Posterior vena cava (tissue), 2 donors: ENCODE data around the gene LRRC4C. TPM values are rescaled to one million over a fixed set of nuclear protein-coding genes. Genes with fewer than 3 reads are reported as not detected.
"Not testable (repeated sequence)": the region's sequence is repeated elsewhere in the genome, so short reads cannot be mapped to it uniquely, and the experiment has no call there.

Experiments used
- DNase-seq: peaks from one replicate; pipeline ENCODE4 v3.0.0-alpha.2; 2020; ENCODE audit warnings: low spot score
- intact Hi-C, 2 donors: fragments of 100-400 bp; cut with DNase I; formaldehyde crosslinking; loops; one replicate each; pipeline versions ENCODE4 v1.14.1 to v1.14.2; 2022 to 2023
- total RNA-seq, 2 donors: library from RNA; stranded (reverse); fragmentation: NEBNext Ultra II Directional; extraction: Animal tissue kit (Norgen Biotek cat#: 25700); gene quantifications; one replicate each; pipeline ENCODE4 v1.2.1, GENCODE V29; 2021
- donor health status: DM: yes; HTN: yes; CAD: no.
- donor health status: DM: yes; HTN: yes; CAD: no.

Gene LRRC4C
- total RNA-seq, 2 donors from 2014 or later: 0.48 to 0.69 TPM

DNA sequence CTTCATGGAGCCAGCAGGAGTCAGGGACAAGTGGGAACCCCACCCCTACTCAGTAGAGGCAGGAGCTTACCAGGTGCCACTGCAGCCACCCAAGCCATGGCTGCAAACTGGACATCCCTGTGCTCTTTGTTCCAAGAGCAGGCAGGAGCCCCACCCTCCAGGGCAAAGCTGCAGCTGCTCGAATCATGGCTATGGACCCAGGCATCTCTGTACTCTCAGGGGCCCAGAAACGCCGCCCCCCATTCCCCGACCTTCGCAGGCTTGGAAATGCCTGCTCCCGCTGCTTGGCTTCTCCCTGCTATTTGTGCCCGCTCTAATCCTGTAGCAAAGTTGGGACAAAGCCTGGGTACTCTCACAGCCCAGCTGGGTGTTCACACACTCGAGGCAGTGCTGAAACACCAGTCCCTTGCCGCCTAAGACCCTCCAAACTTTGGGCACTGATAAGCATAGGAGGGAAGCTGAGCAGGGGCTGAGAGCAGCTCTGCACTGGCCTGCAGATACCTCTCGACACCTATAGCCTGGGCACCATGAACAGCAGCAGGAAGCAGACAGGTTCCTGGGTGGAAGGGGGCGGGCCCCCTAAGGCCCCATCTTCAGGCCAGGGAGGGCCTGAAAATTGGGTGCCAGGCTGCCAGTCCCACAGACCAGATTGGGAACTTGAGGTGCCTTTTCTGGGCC lies 402.4 kb downstream of the LRRC4C start:
- DNase-seq: peak; percentile 72
- intact Hi-C loops: no loop called here

DNA sequence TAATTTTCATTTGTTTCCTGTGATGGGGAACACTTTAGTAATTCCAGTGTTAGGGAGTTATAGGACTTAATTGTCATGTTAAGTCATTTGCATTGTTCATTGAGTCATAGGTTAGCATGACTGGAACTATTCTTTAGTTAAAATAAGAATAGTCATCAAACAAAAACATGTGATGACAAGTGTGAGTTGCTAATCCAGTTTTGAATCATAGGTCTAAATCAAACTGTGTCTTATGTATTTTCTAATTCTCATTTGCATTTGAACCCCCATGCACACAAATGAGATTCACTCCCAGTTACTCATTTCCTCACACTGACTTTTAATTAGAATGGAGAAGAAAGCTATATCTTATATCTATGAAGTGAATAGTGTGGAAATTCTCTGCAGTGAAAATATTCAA lies 405.6 kb downstream of the LRRC4C start:
- DNase-seq: no peak
- intact Hi-C loops: no loop called here

GRCh38 chr11:41051919-41052635 lies 407.4 kb downstream of the LRRC4C start:
- no peak for DNase-seq
- intact Hi-C loops: no loop called here

DNA sequence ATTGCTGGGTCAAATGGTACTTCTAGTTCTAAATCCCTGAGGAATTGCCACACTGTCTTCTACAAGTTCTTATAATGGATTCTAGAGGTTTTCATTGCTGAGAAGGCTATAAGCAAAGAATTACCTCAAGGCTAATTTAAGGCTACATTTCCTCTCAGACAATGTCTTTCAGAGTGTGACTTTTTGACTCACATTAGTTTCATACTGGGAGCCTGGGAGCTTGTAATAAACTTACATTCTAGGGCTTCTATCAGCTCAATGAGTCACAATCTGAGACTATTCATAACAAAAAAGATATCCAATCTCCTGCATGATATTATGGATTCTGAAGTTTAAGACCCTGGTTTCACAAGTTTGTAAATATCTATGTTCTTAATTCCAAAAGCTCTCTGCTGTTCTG lies 408.7 kb downstream of the LRRC4C start:
- no peak for DNase-seq
- intact Hi-C loops: no loop called here

DNA sequence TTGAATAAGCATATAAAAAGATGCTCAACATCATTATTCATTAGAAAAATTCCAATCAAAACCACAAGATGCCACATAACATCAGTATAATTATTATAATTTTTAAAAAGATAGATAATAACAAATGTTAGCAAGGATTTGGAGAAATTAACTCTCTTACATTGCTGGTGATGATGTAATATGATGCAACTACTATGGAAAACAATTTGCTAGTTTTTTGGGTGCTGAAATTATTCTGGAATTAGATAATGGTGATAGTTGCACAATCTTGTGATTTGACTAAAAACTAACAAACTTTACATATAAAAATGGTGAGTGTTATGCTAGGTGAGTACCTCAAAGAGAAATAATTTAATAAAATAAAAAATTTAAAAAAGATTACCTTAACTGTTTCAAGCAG lies 412.2 kb downstream of the LRRC4C start:
- DNase-seq: no peak
- intact Hi-C loops: no loop called here

- DNase-seq: no peak
- intact Hi-C loops: no loop called here
Measured at GRCh38 chr11:41045266-41045665, 414.2 kb downstream of the LRRC4C start.

DNA sequence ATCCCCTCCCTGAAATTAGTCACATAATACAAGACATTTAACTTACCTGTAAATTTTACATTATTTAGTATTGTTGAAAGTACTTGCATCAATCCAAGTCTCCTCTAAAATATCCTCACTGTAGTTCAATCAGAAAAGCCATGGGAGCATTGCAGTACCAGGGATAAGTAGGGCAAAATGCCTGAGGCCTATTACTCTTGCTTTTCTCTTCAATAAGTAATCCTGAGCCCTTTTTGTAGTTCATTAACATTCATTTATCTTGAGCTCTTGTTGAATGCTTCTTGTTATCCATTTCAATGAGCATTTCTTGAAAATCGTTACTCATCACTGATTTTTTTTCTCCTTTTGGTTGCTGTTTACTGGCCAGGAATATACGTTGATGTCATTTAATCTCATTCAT lies 414.7 kb downstream of the LRRC4C start:
- DNase-seq: no peak
- intact Hi-C loops: no loop called here

DNA sequence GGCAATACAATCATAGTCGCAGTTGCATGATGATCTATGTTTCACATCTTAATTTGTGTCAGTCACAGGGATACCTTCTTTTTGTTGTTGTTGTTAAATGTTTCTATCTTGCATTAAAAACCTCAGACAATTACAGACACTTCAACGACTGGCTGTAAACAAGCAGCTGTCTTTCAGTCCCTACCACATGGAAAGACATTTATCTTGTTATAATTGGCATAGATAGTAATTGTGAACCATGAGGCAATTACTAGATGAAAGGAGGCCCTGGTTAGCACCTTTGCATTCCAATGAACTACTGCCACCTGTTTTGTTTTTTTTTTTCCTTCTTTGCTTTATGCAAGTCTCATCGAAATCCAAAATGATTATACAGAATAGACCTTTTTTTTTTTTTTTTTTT lies 416.8 kb downstream of the LRRC4C start:
- DNase-seq: no peak
- intact Hi-C loops: no loop called here

DNA sequence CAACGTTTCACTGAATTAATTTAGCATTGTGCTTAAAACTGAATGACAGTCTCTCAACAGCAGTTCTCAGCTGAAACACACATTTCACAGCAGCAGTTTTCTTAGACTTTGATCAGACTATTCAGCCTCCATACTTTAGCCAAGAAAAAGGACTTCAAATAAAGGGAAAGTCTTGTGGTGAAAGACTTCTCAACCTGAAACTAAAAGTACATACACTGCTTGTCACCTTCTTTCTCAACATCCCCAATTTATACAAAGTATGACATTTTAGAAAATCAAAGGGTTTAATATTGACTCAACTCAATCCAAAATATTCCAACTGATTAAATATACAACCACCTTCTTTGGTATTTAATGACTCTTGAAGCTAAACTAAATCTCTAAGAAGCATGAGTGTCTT lies 419.0 kb downstream of the LRRC4C start:
- intact Hi-C loops: no loop called here
- DNase-seq: no peak

- DNase-seq: no peak
- intact Hi-C loops: no loop called here
Measured at GRCh38 chr11:41039592-41039991, 419.9 kb downstream of the LRRC4C start.

GRCh38 chr11:41031551-41032060 lies 427.8 kb downstream of the LRRC4C start:
- intact Hi-C loops: no loop called here
- no peak for DNase-seq

DNA sequence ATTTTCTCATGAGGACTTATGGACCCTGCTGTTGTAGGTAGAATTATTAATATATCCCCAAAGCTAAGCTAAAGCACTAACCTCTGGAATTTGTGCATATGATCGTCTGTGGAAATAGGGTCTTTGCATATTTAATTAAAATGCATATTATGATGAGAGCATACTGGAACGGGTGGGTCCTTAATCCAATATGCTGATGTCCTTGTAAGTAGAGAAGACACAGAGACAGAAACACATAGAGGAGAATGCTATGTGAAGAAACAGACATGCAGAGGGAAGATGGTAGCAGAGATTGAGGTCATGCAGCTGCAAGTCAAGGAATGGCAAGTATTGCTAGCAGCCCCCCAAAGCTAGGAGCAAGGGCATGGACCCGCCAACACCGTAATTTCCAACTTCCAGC lies 439.2 kb downstream of the LRRC4C start:
- intact Hi-C loops: no loop called here
- no peak for DNase-seq

GRCh38 chr11:41019666-41020065 lies 439.8 kb downstream of the LRRC4C start:
- DNase-seq, intact Hi-C loops: not testable (repeated sequence)

DNA sequence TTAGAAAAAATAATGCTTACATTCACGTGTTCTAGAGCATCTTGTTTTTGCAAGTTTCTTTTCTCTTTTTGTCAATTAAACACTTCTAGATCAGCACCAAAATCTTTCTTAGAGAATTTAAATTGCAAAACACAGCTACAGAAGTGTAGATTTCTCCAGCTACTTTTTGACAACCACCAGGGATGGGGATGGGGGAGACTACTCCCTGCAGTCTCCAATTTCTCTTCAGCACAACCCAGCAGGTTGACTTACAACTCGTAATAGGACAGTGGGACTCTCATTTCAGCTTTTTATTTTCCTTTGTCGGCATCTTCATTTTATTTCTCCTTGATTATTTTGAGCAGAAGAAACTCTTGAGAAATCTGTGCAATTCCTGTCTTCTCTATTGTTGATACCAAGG lies 441.2 kb downstream of the LRRC4C start:
- intact Hi-C loops: no loop called here
- no peak for DNase-seq

DNA sequence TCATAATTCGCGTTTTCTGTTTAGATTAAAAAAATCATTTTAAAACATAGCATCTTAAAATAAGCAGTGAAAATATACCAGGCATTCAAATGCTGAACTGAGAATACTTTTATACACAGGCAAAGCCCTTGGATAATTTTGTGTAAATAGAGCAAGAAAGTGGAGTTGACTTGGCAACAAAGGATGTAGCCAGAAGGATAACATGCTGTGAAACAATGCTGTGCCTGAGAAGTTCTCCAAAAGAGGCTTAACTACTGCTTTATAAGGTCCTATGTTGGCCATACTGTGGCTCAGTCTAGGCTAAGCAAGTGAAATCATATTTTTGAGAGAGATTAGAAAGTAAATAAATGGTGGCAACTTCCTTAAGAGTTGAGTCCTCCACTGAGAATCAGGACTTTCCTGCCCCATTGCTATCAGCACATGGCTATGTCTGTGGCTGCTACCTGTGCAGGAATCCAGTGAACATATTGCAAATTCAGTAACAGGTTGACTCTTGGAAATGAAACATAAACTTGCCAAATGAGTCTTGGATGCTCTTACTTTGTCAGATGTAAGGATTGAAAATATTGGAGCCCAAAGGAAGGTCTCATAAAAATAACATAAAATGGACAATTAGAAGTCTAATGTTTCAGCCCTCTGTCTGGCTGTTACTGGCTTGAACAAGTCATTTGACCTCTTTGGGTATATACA lies 448.9 kb downstream of the LRRC4C start:
- no peak for DNase-seq
- intact Hi-C loops: no loop called here

GRCh38 chr11:41005986-41006385 lies 453.5 kb downstream of the LRRC4C start:
- DNase-seq: no peak
- intact Hi-C loops: no loop called here

DNA sequence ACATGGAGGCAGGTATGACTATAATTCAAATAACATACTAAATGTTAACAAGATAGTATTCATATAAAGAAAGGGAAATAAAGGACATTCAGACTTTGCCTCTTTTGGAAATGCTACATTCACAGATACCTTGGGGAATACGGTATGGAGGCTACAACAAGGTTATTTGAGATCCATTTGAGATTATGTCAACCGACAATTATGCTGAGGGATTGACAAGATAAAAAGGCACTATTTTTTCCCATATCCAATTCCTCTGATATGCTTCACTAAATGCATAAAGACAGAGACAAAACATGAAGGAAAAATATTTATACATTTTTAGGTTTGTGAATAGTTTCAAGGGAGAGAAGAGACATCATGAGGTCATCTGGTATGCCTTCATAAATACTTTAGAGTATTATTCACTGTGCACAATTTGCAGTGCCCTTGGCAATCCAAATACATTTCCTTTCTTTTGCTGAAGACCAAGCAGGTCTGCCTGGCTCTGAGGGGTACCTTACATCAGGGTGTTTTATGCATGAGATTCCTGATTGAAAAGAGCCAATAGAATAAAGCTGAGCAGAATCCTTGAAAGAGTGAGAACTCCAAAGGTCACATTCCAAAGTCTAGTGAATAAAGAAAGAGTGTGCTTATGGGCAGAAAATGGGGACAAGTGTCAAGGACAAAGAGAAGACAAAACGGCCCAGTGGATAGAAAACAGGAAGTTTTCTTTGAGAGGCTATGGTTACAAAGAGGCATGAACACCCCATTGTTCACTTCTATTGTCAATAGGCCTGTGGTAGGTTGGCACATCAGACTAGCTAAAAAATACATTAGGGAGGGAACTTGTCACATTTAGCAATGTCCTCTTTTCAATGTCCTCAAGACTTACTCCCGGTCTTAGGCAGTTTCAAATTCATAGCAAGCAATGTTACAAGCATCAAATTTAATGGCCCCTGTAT lies 455.8 kb downstream of the LRRC4C start:
- intact Hi-C loops: no loop called here
- DNase-seq: no peak

- DNase-seq: no peak
- intact Hi-C loops: no loop called here
Measured at GRCh38 chr11:40998920-40999319, 460.5 kb downstream of the LRRC4C start.

GRCh38 chr11:40987776-40988435 lies 471.5 kb downstream of the LRRC4C start:
- DNase-seq: no peak
- intact Hi-C loops: no loop called here
